GM18873 (cell line): ENCODE results near the gene TSPEAR.

ENCODE experiments used
- ATAC-seq: cut with Tn5 transposase; IDR thresholded peaks from one replicate; pipeline ENCODE4 v1.9.1; 2021; ENCODE audit warnings: mild to moderate bottlenecking, moderate library complexity, moderate number of reproducible peaks; ENCODE audit not compliant: unreplicated experiment, low FRiP score

Gene TSPEAR

GRCh38 chr21:44711327-44712202, at the start of gene TSPEAR:
TSS of gene TSPEAR (minus strand) at chr21:44711572. CDS start at chr21:44711514, 58 bp downstream.
- ATAC-seq = no peak

GRCh38 chr21:44760376-44760775, 49.0 kb upstream of the TSPEAR start:
- no peak for ATAC-seq

- ATAC-seq = no peak
These were observed 48.4 kb upstream of the TSPEAR start for GRCh38 chr21:44759628-44760285.

- no peak for ATAC-seq
These were observed 47.6 kb upstream of the TSPEAR start for GRCh38 chr21:44758781-44759627.

- ATAC-seq = no peak
These were observed 46.8 kb upstream of the TSPEAR start for GRCh38 chr21:44758141-44758561.

GRCh38 chr21:44757731-44758130, 46.4 kb upstream of the TSPEAR start:
- no peak for ATAC-seq

GRCh38 chr21:44756423-44757185, 45.2 kb upstream of the TSPEAR start:
- no peak for ATAC-seq

GRCh38 chr21:44755227-44755626, 43.9 kb upstream of the TSPEAR start:
- no peak for ATAC-seq

- ATAC-seq = no peak
These were observed 42.0 kb upstream of the TSPEAR start for GRCh38 chr21:44753357-44753756.

GRCh38 chr21:44752671-44753235, 41.4 kb upstream of the TSPEAR start:
- no peak for ATAC-seq

- ATAC-seq = no peak
These were observed 40.6 kb upstream of the TSPEAR start for GRCh38 chr21:44751799-44752636.

- no peak for ATAC-seq
These were observed 39.9 kb upstream of the TSPEAR start for GRCh38 chr21:44751186-44751798.

- no peak for ATAC-seq
These were observed 39.3 kb upstream of the TSPEAR start for GRCh38 chr21:44750675-44751025.

GRCh38 chr21:44749759-44750674, 38.6 kb upstream of the TSPEAR start:
- no peak for ATAC-seq

- no peak for ATAC-seq
These were observed 37.9 kb upstream of the TSPEAR start for GRCh38 chr21:44749116-44749758.

- no peak for ATAC-seq
These were observed 37.2 kb upstream of the TSPEAR start for GRCh38 chr21:44748621-44749020.
